Calu3 (cell line): ENCODE data around the gene P2RY6. TPM values are rescaled to one million over a fixed set of nuclear protein-coding genes. Genes with fewer than 3 reads are reported as not detected.
"Not testable (repeated sequence)": the region's sequence is repeated elsewhere in the genome, so short reads cannot be mapped to it uniquely, and the experiment has no call there.

Experiments used
- BruUV-seq: library from RNA; stranded (reverse); fragments of 400-500 nt; replicated peaks from 2 replicates; lab custom pipeline; 2021; lab: Mats Ljungman, UMichigan
- CTCF ChIA-PET: fragments of 300-600 bp; sonication (Branson Sonifier 250); formaldehyde crosslinking; loops from one replicate; lab custom pipeline; 2022; ENCODE audit warnings: antibody characterized with exemption; lab: Charles Lee
- DNase-seq: peaks from one replicate; pipeline ENCODE4 v3.0.0; 2022
- H3K27ac Mint-ChIP-seq: one replicate; pipeline ENCODE4 v1.8.0; 2022; ENCODE audit warnings: mixed read lengths; ENCODE audit not compliant: unreplicated experiment
- H3K27me3 Mint-ChIP-seq: one replicate; pipeline ENCODE4 v1.8.0; 2022; ENCODE audit warnings: mixed read lengths; ENCODE audit not compliant: unreplicated experiment
- H3K36me3 Mint-ChIP-seq: one replicate; pipeline ENCODE4 v1.8.0; 2022; ENCODE audit warnings: mild to moderate bottlenecking, moderate library complexity, mixed read lengths; ENCODE audit not compliant: insufficient read depth, unreplicated experiment
- H3K4me1 Mint-ChIP-seq: one replicate; pipeline ENCODE4 v1.8.0; 2022; ENCODE audit warnings: mild to moderate bottlenecking, low read depth, mixed read lengths; ENCODE audit not compliant: unreplicated experiment
- H3K4me3 Mint-ChIP-seq: one replicate; pipeline ENCODE4 v1.8.0; 2022; ENCODE audit warnings: mild to moderate bottlenecking, low read depth, moderate library complexity, mixed read lengths; ENCODE audit not compliant: unreplicated experiment
- H3K9me3 Mint-ChIP-seq: one replicate; pipeline ENCODE4 v1.8.0; 2022; ENCODE audit warnings: low read depth, mixed read lengths; ENCODE audit not compliant: unreplicated experiment
- CTCF ChIP-seq: fragments of 200-600 bp; IDR thresholded peaks from one replicate; pipeline ENCODE4 v1.8.0; 2022; ENCODE audit warnings: antibody characterized with exemption; ENCODE audit not compliant: unreplicated experiment
- intact Hi-C: fragments of 100-400 bp; cut with micrococcal nuclease; formaldehyde crosslinking; loops from one replicate; pipeline ENCODE4 v1.10.0; 2022; ENCODE audit not compliant: unreplicated experiment
- total RNA-seq: library from RNA; stranded (reverse); gene quantifications from 2 replicates; pipeline ENCODE4 v1.2.3, GENCODE V29; 2022

Gene P2RY6
- total RNA-seq, 1 experiment from 2014 or later = not detected

DNA sequence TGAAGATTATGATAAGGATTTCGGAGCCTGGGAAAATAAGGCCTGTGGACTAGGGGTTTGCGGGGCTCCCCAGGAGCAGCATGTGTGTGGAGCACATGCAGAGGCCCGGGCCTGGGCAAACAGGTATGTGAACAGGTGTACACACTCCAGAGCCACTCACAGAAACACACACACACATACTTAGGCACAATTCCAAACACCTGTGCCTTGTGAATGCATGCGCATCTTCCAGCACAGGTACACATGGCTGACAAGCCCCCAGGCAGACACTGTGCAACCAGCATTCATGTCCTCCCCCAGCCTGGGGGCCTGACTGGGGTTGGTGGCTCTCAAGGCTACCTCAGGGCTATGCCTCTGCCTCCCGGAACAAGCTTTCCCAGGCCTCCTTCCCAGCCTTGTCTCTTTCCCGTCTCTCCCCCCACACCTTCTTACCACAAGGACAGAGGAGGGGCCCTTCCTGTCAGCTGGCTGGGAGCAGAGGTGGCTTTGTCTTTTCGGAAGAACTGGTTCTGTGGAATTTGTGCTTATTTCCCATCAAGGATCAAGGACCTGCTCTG lies 2.6 kb upstream of the P2RY6 start:
- no peak for TF ChIP-seq CTCF
- peak; percentile 22 for DNase-seq
- H3K27me3 Mint-ChIP-seq = peaks cover 46% of the 10 kb centered on the region
- no peaks in the 10 kb centered on the region for H3K36me3 Mint-ChIP-seq
- intact Hi-C loops = no loop called here
- BruUV-seq = no TSS peak
- H3K4me1 Mint-ChIP-seq = peaks cover 9% of the 10 kb centered on the region
- no peak overlapping the region for H3K4me3 Mint-ChIP-seq
- CTCF ChIA-PET = no interaction called here
- no peaks in the 10 kb centered on the region for H3K9me3 Mint-ChIP-seq
- H3K27ac Mint-ChIP-seq = no peak overlapping the region

- no peak overlapping the region for H3K27ac Mint-ChIP-seq
- H3K36me3 Mint-ChIP-seq = no peaks in the 10 kb centered on the region
- CTCF ChIA-PET = no interaction called here
- intact Hi-C loops = no loop called here
- no peak overlapping the region for H3K4me3 Mint-ChIP-seq
- peaks cover 9% of the 10 kb centered on the region for H3K4me1 Mint-ChIP-seq
- H3K27me3 Mint-ChIP-seq = peaks cover 46% of the 10 kb centered on the region
- BruUV-seq = no TSS peak
- TF ChIP-seq CTCF = no peak
- DNase-seq = no peak
- H3K9me3 Mint-ChIP-seq = no peaks in the 10 kb centered on the region
Observed at GRCh38 chr11:73270016-73270854, 1.9 kb upstream of the P2RY6 start.

DNA sequence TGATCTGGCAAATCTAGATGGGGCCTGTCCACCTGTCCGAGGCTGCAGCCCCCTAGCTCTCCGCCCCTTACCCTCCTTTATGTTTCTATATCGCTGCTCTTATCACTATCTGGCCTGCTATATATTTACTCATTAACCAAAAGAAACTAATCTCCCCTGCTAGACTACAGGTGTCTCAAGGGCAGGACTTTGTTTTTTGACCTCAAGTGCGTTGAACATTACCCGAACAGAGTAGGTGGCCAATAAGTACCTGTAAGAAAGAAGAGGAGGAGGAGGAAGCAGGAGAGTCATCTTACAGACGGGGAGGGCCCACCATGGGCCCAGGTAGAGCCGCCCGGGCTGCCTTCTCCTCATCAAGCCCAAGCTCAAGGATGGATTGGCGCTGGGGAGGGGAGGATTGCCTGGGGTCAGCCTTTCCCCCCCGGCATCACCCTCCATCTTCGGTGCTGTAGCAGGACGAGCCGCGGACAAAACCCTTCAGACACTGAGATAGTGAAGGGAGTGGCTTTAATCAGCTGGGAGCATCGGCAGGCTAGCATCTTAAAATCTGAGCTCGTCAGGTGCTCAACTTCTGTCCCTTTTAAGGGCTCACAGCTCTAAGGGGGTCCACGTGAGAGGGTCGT lies 1.2 kb upstream of the P2RY6 start:
- Mint-ChIP-seq H3K4me1 (peaks cover 9% of the 10 kb centered on the region), H3K36me3 (no peaks in the 10 kb centered on the region), H3K27ac (no peak overlapping the region), H3K27me3 (peaks cover 42% of the 10 kb centered on the region), H3K4me3 (no peak overlapping the region), H3K9me3 (no peaks in the 10 kb centered on the region)
- BruUV-seq = no TSS peak
- CTCF ChIA-PET = no interaction called here
- no peak for TF ChIP-seq CTCF
- intact Hi-C loops = no loop called here
- DNase-seq = no peak

- H3K4me1 Mint-ChIP-seq, H3K9me3 Mint-ChIP-seq, intact Hi-C loops, H3K4me3 Mint-ChIP-seq, H3K36me3 Mint-ChIP-seq, CTCF ChIA-PET, BruUV-seq, H3K27ac Mint-ChIP-seq, DNase-seq: not testable (repeated sequence)
- H3K27me3 Mint-ChIP-seq = peaks cover 37% of the 10 kb centered on the region
Observed at GRCh38 chr11:73271478-73271865, 666 bp upstream of the P2RY6 start.
